Neutrophil (primary cell): Measurements from ENCODE around the gene ERGIC1.

Experiments used
- H3K27ac ChIP-seq: fragments of 200-600 bp; sonication (generic); 2 replicates; pipeline ENCODE4 v1.5.1; 2016; ENCODE audit warnings: mild to moderate bottlenecking, moderate library complexity
- H3K27me3 ChIP-seq: fragments of 200-600 bp; sonication (generic); 2 replicates; pipeline ENCODE4 v1.6.0; 2016; ENCODE audit warnings: mild to moderate bottlenecking
- H3K36me3 ChIP-seq: fragments of 200-600 bp; sonication (generic); 2 replicates; pipeline ENCODE4 v1.5.1; 2017
- H3K4me1 ChIP-seq, 2 experiments: fragments of 200-600 bp in 1 of 2; sonication (generic) in 1 of 2; 1 replicate in 1 of 2; 2 replicates in 1 of 2; pipeline versions ENCODE4 v1.5.1 to v1.6.1; 2013 to 2016; ENCODE audit warnings: low read depth in 1 of 2, low read length in 1 of 2, mild to moderate bottlenecking in 1 of 2, moderate library complexity in 1 of 2; ENCODE audit not compliant: control insufficient read depth in 1 of 2, insufficient read depth in 1 of 2
- H3K4me3 ChIP-seq, 2 experiments: fragments of 200-600 bp in 1 of 2; sonication (generic) in 1 of 2; 1 replicate in 1 of 2; 2 replicates in 1 of 2; pipeline ENCODE4 v1.5.1; 2013 to 2016; ENCODE audit warnings: low read depth in 1 of 2, low read length in 1 of 2, mild to moderate bottlenecking in 1 of 2, moderate library complexity in 1 of 2
- H3K9me3 ChIP-seq: fragments of 200-600 bp; sonication (generic); 2 replicates; pipeline ENCODE4 v1.5.1; 2016
- TF ChIP-seq, protein P1 (sequence below): fragments of 200-600 bp; sonication (generic); IDR thresholded peaks from 2 replicates; pipeline ENCODE4 v1.5.1; 2016; ENCODE audit warnings: antibody characterized with exemption

ERGIC1 gene

DNA sequence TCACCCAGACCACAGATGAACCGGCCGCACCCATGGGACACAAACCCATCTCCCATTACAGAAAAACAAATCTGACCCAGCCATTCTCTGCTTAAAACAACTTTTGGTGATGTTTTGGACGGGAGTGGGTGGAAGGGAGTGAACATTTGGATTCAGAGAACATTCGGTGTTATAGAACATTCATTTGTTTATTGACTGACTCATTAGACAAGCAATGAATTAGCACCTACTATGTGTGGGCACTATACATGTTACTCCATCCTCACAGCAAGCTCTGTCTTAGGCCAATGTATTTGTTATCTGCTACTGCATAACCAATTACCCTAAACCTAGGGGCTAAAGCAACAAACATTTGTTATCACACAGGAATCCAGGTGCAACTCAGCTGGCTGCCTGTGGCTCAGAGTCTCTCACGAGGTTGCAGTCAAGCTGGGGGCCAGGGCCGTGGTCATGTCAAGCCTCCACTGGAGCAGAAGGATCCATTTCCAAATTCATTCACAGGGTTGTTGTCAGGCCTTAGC, 5.1 kb upstream of the ERGIC1 start:
- H3K36me3 ChIP-seq, result no peaks in the 10 kb centered on the region
- TF ChIP-seq, protein P1, sequence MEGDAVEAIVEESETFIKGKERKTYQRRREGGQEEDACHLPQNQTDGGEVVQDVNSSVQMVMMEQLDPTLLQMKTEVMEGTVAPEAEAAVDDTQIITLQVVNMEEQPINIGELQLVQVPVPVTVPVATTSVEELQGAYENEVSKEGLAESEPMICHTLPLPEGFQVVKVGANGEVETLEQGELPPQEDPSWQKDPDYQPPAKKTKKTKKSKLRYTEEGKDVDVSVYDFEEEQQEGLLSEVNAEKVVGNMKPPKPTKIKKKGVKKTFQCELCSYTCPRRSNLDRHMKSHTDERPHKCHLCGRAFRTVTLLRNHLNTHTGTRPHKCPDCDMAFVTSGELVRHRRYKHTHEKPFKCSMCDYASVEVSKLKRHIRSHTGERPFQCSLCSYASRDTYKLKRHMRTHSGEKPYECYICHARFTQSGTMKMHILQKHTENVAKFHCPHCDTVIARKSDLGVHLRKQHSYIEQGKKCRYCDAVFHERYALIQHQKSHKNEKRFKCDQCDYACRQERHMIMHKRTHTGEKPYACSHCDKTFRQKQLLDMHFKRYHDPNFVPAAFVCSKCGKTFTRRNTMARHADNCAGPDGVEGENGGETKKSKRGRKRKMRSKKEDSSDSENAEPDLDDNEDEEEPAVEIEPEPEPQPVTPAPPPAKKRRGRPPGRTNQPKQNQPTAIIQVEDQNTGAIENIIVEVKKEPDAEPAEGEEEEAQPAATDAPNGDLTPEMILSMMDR, result no peak
- H3K27me3 ChIP-seq, result no peaks in the 10 kb centered on the region
- peaks cover 39% of the 10 kb centered on the region in 2 experiments for H3K4me1 ChIP-seq
- H3K9me3 ChIP-seq, result no peaks in the 10 kb centered on the region
- no peak overlapping the region for H3K4me3 ChIP-seq
- no peak overlapping the region for H3K27ac ChIP-seq

DNA sequence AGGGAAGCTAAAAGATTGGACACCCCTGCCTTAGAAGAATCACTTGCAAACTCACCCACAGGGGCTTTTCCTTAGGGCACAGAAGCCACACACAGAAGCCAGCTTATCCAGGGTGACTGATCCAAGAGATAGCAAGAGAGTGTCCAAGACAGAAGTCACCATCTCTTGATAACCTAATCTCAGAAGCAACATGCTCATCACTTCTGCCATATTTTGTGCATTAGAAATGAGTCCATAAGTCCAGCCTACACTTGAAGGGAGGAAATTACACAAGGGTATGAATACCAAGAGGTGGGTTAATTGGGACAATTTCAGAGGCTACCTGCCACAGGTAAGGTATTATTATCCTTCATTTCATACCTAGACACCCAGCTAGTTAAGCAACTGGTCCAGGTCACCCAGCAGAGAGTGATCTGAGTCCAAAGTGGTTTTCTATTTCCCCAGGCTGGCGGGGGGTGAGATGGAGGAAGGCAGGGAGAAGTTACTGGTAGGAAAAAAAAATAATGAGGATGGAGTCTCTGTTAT, 3.7 kb upstream of the ERGIC1 start:
- H3K4me3 ChIP-seq, result peak overlapping the region in 1 of 2 experiments; percentile 21

DNA sequence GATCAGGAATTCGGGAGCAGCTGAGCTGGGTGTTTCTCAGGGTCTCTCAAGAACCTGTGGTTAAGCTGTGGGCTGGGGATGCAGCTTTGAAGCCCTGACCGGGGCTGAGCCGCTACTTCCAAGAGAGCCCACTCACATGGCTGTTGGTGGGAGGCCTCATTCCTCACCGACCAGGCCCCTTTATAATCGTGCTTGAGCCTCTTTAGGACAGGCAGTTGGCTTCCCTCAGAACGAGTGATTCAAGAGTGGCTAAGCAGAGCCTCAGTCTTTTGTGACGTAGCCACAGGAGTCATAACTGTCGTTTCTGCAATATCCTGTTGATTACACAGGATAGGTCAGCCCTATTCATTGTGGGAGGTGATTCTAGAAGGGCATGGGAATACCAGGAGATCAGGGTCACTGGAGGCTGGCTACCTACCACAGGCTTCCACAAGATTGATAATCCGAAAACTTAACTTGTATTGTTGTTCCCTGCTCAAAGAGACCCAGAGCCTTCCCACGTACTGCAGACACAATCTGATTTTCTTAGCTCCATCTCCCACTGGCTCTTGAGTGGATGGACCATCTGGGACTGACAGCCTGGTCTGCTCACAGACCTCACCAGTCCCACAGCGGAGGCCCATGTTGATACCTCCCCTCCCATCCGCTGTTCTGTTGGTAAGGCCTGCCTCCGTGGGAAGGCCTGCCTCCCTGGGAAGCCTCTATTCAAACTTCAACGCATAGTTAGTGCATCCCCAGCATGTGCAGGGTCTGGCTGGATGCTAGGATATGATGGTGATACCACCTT, 3.0 kb upstream of the ERGIC1 start:
- TF ChIP-seq, protein P1, result no peak
- Histone ChIP-seq H3K36me3 (no peaks in the 10 kb centered on the region), H3K4me1 (peaks cover 50 to 55% of the 10 kb centered on the region in 2 experiments), H3K27me3 (no peaks in the 10 kb centered on the region), H3K27ac (peak overlapping the region; percentile 90), H3K4me3 (peak overlapping the region in 1 of 2 experiments; percentile 21), H3K9me3 (no peaks in the 10 kb centered on the region)

More for the DNA sequence above, 3.7 kb upstream of the ERGIC1 start:
- H3K27ac ChIP-seq, result peak overlapping the region; percentile 90
- peaks cover 43 to 47% of the 10 kb centered on the region in 2 experiments for H3K4me1 ChIP-seq
- no peaks in the 10 kb centered on the region for H3K36me3 ChIP-seq
- TF ChIP-seq, protein P1, result no peak
- no peaks in the 10 kb centered on the region for H3K27me3 ChIP-seq
- H3K9me3 ChIP-seq, result no peaks in the 10 kb centered on the region

DNA sequence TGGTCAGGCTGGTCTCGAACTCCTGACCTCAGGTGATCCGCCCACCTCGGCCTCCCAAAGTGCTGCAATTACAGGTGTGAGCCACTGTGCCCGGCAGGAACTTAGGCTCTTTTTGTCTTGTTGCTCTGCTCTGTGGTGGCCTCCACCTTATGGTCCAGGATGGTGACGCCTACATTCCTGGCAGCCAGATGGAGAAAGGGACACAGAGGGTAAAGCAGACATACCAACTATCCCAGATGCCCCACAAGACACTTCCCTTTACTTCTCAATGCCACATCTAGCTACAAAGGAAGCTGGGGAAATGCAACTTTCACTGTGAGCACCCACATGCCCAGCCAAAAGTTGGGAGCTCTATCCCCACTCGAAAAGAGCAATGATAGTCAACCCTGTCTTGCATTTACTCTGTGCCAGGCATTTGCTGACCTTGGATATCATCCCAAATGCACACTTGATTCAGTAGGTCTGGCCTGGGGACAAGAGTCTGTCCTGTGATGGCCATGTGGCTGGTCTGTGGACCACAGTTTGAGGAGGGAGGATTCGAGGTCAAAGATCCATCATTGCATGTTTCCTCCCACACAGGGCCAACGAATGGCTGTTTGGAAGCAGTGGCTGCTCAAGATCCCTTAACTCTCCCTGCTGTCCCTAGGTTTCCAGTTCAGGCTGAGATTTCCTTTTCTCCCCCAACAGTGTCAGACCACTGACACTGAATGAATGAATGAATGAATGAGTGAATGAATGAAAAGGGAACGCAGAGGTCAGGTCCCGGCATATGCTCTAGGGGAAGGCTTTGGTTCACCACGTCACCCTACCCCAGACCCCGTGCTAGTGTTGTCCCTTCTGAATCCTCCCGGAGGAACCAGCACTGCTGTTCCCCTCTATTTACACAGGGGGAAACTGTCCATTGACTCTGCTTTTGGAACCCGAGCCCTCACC, 1.4 kb upstream of the ERGIC1 start:
- Histone ChIP-seq H3K4me1 (peaks cover 66 to 70% of the 10 kb centered on the region in 2 experiments), H3K36me3 (no peaks in the 10 kb centered on the region), H3K27me3 (no peaks in the 10 kb centered on the region), H3K4me3 (peak overlapping the region in 1 of 2 experiments; percentile 86), H3K27ac (peak overlapping the region; percentile 90), H3K9me3 (no peaks in the 10 kb centered on the region)
- TF ChIP-seq, protein P1, result no peak

DNA sequence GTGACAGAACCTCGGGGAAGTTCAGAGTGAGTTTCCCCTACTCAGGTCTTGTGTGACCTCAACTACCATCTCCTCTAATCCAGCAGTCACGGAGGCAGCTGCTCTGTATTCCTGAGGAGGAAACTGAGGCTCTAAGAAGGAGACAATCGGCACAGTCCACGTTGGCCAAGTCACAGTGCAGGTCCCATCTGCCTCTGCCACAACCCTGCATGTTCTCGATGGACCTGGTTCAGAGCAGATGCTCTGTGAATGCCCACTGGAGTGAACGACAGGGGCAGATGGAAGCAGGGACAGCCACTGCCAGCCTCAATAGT, 722 bp upstream of the ERGIC1 start:
- Histone ChIP-seq H3K9me3 (no peaks in the 10 kb centered on the region), H3K27me3 (no peaks in the 10 kb centered on the region), H3K4me1 (peaks cover 73 to 77% of the 10 kb centered on the region in 2 experiments), H3K4me3 (peak overlapping the region; percentile 86 to 87), H3K36me3 (no peaks in the 10 kb centered on the region), H3K27ac (peak overlapping the region; percentile 90)
- TF ChIP-seq, protein P1, result no peak
